ENCODE data around the gene ABTB1.
A peak's percentile ranks its signal among the peaks of the same experiment; 100 is the strongest.
"Not testable (repeated sequence)": the region's sequence is repeated elsewhere in the genome, so short reads cannot be mapped to it uniquely, and the experiment has no call there.

ABTB1 gene

GRCh38 chr3:127680146-127680661 is 7.5 kb downstream of the ABTB1 start:
- ChIA-PET CTCF (interaction anchor here (0.7 kb wide), 1 partner anchor 27 kb away, joined by 3 read pairs; no protein-coding TSS in a partner anchor), POLR2A (interaction anchor here (0.6 kb wide), 1 partner anchor 966 kb away, joined by 3 read pairs; no protein-coding TSS in a partner anchor)

GRCh38 chr3:127680798-127681221 is 8.1 kb downstream of the ABTB1 start:
- peaks cover 0 to 18% of the 10 kb centered on the region in 2 experiments; a peak in 1 of 3 replicates for H3K36me3 ChIP-seq (ENCODE audit: control insufficient read depth in 2 of 2, insufficient read depth in 1 of 2, low read length in 2 of 2)
- no peak overlapping the region for H3K27ac ChIP-seq (ENCODE audit: extremely low read depth, low read depth, low read length)
- TF ChIP-seq ZFP69B (tag by site-specific recombination; IDR thresholded peaks at IDR 0.05) (no peak), ZNF624 (tag by site-specific recombination; IDR thresholded peaks at IDR 0.05) (no peak)
- TF ChIP-seq, protein P1, sequence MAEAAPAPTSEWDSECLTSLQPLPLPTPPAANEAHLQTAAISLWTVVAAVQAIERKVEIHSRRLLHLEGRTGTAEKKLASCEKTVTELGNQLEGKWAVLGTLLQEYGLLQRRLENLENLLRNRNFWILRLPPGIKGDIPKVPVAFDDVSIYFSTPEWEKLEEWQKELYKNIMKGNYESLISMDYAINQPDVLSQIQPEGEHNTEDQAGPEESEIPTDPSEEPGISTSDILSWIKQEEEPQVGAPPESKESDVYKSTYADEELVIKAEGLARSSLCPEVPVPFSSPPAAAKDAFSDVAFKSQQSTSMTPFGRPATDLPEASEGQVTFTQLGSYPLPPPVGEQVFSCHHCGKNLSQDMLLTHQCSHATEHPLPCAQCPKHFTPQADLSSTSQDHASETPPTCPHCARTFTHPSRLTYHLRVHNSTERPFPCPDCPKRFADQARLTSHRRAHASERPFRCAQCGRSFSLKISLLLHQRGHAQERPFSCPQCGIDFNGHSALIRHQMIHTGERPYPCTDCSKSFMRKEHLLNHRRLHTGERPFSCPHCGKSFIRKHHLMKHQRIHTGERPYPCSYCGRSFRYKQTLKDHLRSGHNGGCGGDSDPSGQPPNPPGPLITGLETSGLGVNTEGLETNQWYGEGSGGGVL (tag by site-specific recombination; IDR thresholded peaks at IDR 0.05), result no peak
- H3K9me3 ChIP-seq (ENCODE audit: control insufficient read depth, insufficient read depth, low read depth, low read length), result no peaks in the 10 kb centered on the region
- CTCF ChIA-PET, result no interaction called here
- POLR2A ChIA-PET, result interaction anchor here (0.8 kb wide), 1 partner anchor 368 kb away, joined by 3 read pairs; no protein-coding TSS in a partner anchor
- H3K4me3 ChIP-seq (ENCODE audit: low read depth, low read length), result no peak overlapping the region
- H3K4me1 ChIP-seq (ENCODE audit: control insufficient read depth, insufficient read depth, low read length), result no peaks in the 10 kb centered on the region

More at GRCh38 chr3:127680146-127680661, 7.5 kb downstream of the ABTB1 start:
- Histone ChIP-seq H3K9me3 (ENCODE audit: control insufficient read depth, insufficient read depth, low read depth, low read length) (no peaks in the 10 kb centered on the region), H3K36me3 (ENCODE audit: control insufficient read depth in 2 of 2, insufficient read depth in 1 of 2, low read length in 2 of 2) (peaks cover 0 to 18% of the 10 kb centered on the region in 2 experiments; a peak in 1 of 3 replicates), H3K4me1 (ENCODE audit: control insufficient read depth, insufficient read depth, low read length) (no peaks in the 10 kb centered on the region), H3K4me3 (ENCODE audit: low read depth, low read length) (no peak overlapping the region), H3K27ac (ENCODE audit: extremely low read depth, low read depth, low read length) (no peak overlapping the region)
- TF ChIP-seq SETDB1 (IDR thresholded peaks at IDR 0.05; ENCODE audit: insufficient read length, low read length) (no peak), HOXD13 (CRISPR knock-in tag; IDR thresholded peaks at IDR 0.05; ENCODE audit: borderline replicate concordance) (no peak), EGR2 (tag by site-specific recombination; IDR thresholded peaks at IDR 0.05; ENCODE audit: low read depth) (peak; percentile 30; the same call in 1 of the 2 replicates), ZNF311 (tag by site-specific recombination; IDR thresholded peaks at IDR 0.05; ENCODE audit: borderline replicate concordance) (no peak), ZNF335 (tag by site-specific recombination; conservative IDR thresholded peaks at IDR 0.05) (no peak)
- TF ChIP-seq, protein P2, sequence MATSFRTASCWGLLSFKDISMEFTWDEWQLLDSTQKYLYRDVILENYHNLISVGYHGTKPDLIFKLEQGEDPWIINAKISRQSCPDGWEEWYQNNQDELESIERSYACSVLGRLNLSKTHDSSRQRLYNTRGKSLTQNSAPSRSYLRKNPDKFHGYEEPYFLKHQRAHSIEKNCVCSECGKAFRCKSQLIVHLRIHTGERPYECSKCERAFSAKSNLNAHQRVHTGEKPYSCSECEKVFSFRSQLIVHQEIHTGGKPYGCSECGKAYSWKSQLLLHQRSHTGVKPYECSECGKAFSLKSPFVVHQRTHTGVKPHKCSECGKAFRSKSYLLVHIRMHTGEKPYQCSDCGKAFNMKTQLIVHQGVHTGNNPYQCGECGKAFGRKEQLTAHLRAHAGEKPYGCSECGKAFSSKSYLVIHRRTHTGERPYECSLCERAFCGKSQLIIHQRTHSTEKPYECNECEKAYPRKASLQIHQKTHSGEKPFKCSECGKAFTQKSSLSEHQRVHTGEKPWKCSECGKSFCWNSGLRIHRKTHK (tag by site-specific recombination; IDR thresholded peaks at IDR 0.05), result no peak

DNA sequence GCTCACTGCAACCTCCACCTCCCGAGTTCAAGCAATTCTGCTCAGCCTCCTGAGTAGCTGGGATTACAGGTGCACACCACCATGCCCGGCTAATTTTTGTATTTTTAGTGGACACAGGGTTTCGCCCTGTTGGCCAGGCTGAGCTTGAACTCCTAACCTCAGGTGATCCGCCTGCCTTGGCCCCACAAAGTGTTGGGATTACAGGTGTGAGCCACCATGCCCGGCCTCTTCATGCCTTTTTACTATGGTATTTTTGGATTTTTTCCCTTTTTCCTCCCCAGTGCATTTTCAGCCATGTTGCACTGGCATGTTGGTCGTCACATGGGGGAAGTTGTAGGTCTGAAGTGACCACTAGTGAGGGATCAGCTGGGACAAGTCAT is 9.4 kb downstream of the ABTB1 start:
- CTCF ChIA-PET, result interaction anchor here (0.7 kb wide), 1 partner anchor 470 kb away, joined by 3 read pairs; no protein-coding TSS in a partner anchor
- peaks cover 0 to 11% of the 10 kb centered on the region in 2 experiments; a peak in 1 of 3 replicates for H3K36me3 ChIP-seq (ENCODE audit: control insufficient read depth in 2 of 2, insufficient read depth in 1 of 2, low read length in 2 of 2)
- H3K27ac ChIP-seq (ENCODE audit: extremely low read depth, low read depth, low read length); POLR2A ChIA-PET; H3K4me1 ChIP-seq (ENCODE audit: control insufficient read depth, insufficient read depth, low read length); H3K4me3 ChIP-seq (ENCODE audit: low read depth, low read length); H3K9me3 ChIP-seq (ENCODE audit: control insufficient read depth, insufficient read depth, low read depth, low read length): not testable (repeated sequence)

- no peaks in the 10 kb centered on the region for H3K9me3 ChIP-seq (ENCODE audit: control insufficient read depth, insufficient read depth, low read depth, low read length)
- H3K27ac ChIP-seq (ENCODE audit: extremely low read depth, low read depth, low read length), result no peak overlapping the region
- POLR2A ChIA-PET, result interaction anchor here (0.6 to 1.3 kb wide), 2 partner anchors 92 to 182 kb away, joined by 3 to 4 read pairs; partner anchors contain the start of gene TPRA1
- H3K4me1 ChIP-seq (ENCODE audit: control insufficient read depth, insufficient read depth, low read length), result no peaks in the 10 kb centered on the region
- CTCF ChIA-PET, result interaction anchor here (1.6 kb wide), 1 partner anchor 30 kb away, joined by 6 read pairs; no protein-coding TSS in a partner anchor
- peaks cover 0 to 11% of the 10 kb centered on the region in 2 experiments; a peak in 1 of 3 replicates for H3K36me3 ChIP-seq (ENCODE audit: control insufficient read depth in 2 of 2, insufficient read depth in 1 of 2, low read length in 2 of 2)
- TF ChIP-seq ZNF292 (tag by site-specific recombination; IDR thresholded peaks at IDR 0.05; ENCODE audit: borderline replicate concordance, low read depth) (no peak), EGR2 (tag by site-specific recombination; IDR thresholded peaks at IDR 0.05; ENCODE audit: low read depth) (peak; percentile 85), ZFHX2 (tag by site-specific recombination; conservative IDR thresholded peaks at IDR 0.05) (peak; percentile 82), SP2 (tag by site-specific recombination; IDR thresholded peaks at IDR 0.05) (0 out of 2 replicates have a peak, but pooled peaks have one; percentile 9), ZNF529 (tag by site-specific recombination; IDR thresholded peaks at IDR 0.05; ENCODE audit: insufficient replicate concordance) (no peak)
- no peak overlapping the region for H3K4me3 ChIP-seq (ENCODE audit: low read depth, low read length)
Observed at GRCh38 chr3:127682561-127682960, 9.8 kb downstream of the ABTB1 start.

All from HEK293 (cell line).